ENCODE data around the gene LPAR3.

DNA sequence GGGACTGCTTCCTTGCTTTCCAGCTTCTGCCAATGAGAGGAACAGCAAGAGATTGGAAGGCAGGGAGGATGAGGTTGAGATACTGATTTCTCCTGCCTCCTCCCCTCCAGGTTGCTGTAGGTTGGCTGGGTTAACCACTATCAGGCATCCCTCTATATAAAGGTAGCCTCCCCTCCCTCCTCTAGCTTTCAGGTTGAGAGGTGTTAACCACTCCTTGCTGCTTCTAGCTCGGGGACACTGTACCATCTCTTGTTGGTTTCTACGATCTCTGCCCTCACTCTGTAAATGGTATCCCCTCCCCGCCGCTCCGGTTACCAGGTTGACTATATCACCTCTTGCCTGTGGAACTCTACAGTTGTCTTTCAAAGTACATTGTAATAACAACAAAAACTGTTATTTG is 16.7 kb downstream of the LPAR3 start:
- TF ChIP-seq, protein P1, sequence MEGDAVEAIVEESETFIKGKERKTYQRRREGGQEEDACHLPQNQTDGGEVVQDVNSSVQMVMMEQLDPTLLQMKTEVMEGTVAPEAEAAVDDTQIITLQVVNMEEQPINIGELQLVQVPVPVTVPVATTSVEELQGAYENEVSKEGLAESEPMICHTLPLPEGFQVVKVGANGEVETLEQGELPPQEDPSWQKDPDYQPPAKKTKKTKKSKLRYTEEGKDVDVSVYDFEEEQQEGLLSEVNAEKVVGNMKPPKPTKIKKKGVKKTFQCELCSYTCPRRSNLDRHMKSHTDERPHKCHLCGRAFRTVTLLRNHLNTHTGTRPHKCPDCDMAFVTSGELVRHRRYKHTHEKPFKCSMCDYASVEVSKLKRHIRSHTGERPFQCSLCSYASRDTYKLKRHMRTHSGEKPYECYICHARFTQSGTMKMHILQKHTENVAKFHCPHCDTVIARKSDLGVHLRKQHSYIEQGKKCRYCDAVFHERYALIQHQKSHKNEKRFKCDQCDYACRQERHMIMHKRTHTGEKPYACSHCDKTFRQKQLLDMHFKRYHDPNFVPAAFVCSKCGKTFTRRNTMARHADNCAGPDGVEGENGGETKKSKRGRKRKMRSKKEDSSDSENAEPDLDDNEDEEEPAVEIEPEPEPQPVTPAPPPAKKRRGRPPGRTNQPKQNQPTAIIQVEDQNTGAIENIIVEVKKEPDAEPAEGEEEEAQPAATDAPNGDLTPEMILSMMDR (IDR thresholded peaks at IDR 0.05; ENCODE audit: low read depth, low read length, poor library complexity, severe bottlenecking): no peak
- TF ChIP-seq EZH2phosphoT487 (IDR thresholded peaks at IDR 0.05; ENCODE audit: borderline replicate concordance, low read length): no peak

Data from DOHH2 (cell line).